ENCODE measurements around the gene IPO4.
A peak's percentile ranks its signal among the peaks of the same experiment; 100 is the strongest.
"Not testable (repeated sequence)": the region's sequence is repeated elsewhere in the genome, so short reads cannot be mapped to it uniquely, and the experiment has no call there.

Gene IPO4

DNA sequence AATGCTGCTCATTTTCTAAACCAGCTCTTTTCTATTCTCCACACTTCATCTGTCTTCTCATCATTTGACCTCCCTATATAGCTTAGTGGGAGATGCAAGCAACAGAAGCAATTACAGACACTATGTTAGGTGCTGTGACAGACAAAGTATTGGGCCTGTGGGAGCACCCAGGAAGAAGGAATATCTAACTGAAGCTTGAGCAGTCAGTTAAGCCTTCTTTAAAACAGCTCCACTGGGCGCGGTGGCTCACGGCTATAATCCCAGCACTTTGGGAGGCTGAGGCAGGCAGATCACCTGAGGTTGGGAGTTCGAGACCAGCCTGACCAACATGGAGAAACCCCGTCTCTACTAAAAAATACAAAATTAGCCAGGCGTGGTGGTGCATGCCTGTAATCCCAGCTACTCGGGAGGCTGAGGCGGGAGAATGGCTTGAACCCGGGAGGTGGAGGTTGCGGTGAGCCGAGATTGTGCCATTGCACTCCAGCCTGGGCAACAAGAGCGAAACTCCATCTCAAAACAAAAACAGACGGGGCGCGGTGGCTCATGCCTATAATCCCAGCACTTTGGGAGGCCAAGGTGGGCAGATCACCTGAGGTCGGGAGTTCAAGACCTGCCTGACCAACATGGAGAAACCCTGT lies 14.8 kb upstream of the IPO4 start:
- not testable (repeated sequence) for H3K4me1 ChIP-seq (ENCODE audit: control insufficient read depth, insufficient read depth, low read length, unreplicated experiment); H3K27ac ChIP-seq (ENCODE audit: low read depth, low read length); H3K79me2 ChIP-seq (ENCODE audit: control insufficient read depth, insufficient read depth, low read length, unreplicated experiment); H3K4me3 ChIP-seq (ENCODE audit: low read depth, low read length); H2AFZ ChIP-seq (ENCODE audit: low read length, unreplicated experiment); H3K27me3 ChIP-seq (ENCODE audit: insufficient read depth, low read length)
- H3K36me3 ChIP-seq (ENCODE audit: insufficient read depth, low read length) = peaks cover 45% of the 10 kb centered on the region

DNA sequence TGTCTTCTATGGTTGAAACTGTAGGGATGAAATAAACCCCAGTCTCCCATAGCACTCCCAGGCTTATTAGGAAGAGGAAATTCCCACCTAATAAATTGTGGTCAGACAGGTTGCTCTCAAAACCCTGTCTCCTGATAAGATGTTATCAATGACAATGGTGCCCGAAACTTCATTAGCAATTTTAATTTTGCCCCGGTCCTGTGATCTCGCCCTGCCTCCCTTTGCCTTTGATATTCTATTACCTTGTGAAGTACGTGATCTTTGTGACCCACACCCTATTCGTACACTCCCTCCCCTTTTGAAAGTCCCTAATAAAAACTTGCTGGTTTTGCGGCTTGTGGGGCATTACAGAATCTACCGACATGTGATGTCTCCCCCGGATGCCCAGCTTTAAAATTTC lies 13.9 kb upstream of the IPO4 start:
- H3K36me3 ChIP-seq (ENCODE audit: insufficient read depth, low read length) = peaks cover 37% of the 10 kb centered on the region
- H2AFZ ChIP-seq (ENCODE audit: low read length, unreplicated experiment); H3K4me3 ChIP-seq (ENCODE audit: low read depth, low read length); H3K27me3 ChIP-seq (ENCODE audit: insufficient read depth, low read length); H3K4me1 ChIP-seq (ENCODE audit: control insufficient read depth, insufficient read depth, low read length, unreplicated experiment); H3K27ac ChIP-seq (ENCODE audit: low read depth, low read length): not testable (repeated sequence)
- H3K79me2 ChIP-seq (ENCODE audit: control insufficient read depth, insufficient read depth, low read length, unreplicated experiment) = peaks cover 10% of the 10 kb centered on the region

DNA sequence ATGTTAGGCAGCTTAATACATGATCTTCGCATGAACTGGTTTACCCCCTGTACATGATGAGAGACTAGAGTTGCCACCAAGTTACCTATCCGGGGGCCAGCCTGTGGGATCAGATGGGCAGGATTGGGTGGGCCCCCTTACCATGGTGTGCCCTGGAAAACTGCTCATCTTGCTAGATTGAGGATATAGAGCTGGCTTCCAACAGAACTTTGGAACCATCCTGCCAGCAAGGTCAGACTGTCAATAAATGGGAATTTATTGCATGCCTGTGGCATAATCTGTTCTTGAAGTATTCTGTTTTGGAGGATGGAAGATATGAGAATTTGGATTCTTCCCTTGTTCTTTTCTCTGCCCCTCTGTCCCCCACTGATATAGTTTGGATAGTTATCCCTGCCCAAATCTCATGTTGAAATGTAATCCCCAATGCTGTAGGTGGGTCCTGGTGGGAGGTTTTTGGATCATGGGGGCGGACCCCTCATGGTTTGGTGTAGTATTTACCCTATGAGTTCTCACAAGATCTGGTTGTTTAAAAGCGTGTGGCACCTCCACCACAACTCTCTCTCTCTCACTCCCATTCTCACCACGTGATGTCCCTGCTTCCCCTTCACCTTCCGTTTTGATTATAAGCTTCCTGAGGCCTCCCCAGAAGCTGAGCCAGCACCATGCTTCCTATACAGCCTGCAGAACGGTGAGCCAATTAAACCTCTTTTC lies 10.4 kb upstream of the IPO4 start:
- Histone ChIP-seq H3K79me2 (ENCODE audit: control insufficient read depth, insufficient read depth, low read length, unreplicated experiment) (peaks cover 39% of the 10 kb centered on the region), H2AFZ (ENCODE audit: low read length, unreplicated experiment) (no peak overlapping the region), H3K4me1 (ENCODE audit: control insufficient read depth, insufficient read depth, low read length, unreplicated experiment) (peaks cover 15% of the 10 kb centered on the region), H3K27ac (ENCODE audit: low read depth, low read length) (no peak overlapping the region), H3K27me3 (ENCODE audit: insufficient read depth, low read length) (no peaks in the 10 kb centered on the region), H3K36me3 (ENCODE audit: insufficient read depth, low read length) (peaks cover 14% of the 10 kb centered on the region), H3K4me3 (ENCODE audit: low read depth, low read length) (no peak overlapping the region)

DNA sequence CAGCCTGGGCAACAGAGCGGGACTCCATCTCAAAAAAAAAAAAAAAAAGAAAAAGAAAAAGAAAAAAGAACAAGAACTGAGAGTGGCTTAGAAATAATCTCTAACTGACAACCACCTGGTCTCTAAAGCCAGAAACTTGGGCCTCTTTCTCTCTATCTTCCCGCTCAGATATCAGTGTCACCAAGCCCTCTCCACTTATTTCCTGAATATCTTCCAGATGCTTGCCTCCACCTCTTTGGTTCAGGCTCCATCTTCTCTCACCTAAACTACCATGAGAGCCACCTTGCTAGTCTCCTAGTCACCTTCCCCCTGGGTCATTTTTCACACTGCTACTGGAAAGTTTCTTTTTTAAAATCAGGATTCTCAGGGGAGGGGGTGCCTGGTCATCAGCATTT lies 8.4 kb upstream of the IPO4 start:
- H3K79me2 ChIP-seq (ENCODE audit: control insufficient read depth, insufficient read depth, low read length, unreplicated experiment) = peaks cover 50% of the 10 kb centered on the region
- no peak overlapping the region for H2AFZ ChIP-seq (ENCODE audit: low read length, unreplicated experiment)
- H3K4me1 ChIP-seq (ENCODE audit: control insufficient read depth, insufficient read depth, low read length, unreplicated experiment) = peaks cover 17% of the 10 kb centered on the region
- H3K36me3 ChIP-seq (ENCODE audit: insufficient read depth, low read length) = peaks cover 17% of the 10 kb centered on the region
- H3K4me3 ChIP-seq (ENCODE audit: low read depth, low read length) = peak overlapping the region; percentile 96; the same call in 1 of the 2 replicates
- H3K27me3 ChIP-seq (ENCODE audit: insufficient read depth, low read length) = no peaks in the 10 kb centered on the region
- H3K27ac ChIP-seq (ENCODE audit: low read depth, low read length) = no peak overlapping the region

DNA sequence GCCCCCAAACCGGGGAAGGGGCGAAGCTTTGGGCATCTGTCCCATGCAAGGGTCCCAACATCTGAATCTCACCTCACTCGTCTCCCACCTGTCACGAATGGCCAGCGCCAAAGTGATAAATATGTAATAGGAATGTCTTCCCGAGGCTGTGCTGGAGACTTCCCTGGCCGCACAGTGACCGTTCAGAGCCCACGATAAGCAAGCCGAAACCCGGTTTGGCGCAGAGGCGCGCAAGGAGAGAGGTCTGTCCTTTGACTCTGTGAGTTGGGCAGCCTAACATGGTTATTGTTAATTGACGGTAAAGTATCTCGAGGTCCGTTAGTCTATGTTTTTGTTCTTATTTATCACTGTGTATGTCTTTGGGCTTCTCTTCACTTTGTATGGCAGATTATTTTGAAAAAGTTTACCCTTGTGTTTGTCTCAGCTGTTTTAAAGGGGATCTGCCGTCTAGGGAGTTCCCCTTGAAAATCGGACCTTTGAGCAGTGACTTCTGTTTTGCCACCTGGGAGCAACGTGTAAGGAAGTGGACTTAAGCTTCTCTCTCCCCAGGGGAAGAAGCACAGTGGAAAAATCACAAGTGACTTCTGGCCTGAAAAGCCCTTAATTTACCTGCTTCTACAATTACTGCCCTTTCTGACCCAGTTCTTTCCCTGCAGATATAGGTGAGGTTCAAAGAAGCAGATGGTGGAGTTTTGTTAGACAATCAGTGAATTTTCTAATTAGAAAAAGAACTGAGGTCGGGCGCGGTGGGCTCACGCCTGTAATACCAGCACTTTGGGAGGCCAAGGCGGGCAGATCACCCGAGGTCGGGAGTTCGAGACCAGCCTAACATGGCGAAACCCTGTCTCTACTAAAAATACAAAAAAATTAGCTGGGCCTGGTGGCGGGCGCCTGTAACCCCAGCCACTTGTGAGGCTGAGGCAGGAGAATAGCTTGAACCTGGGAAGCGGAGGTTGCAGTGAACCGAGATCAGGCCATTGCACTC lies 7.7 kb upstream of the IPO4 start:
- H2AFZ ChIP-seq (ENCODE audit: low read length, unreplicated experiment) = peak overlapping the region; percentile 94
- no peaks in the 10 kb centered on the region for H3K27me3 ChIP-seq (ENCODE audit: insufficient read depth, low read length)
- H3K79me2 ChIP-seq (ENCODE audit: control insufficient read depth, insufficient read depth, low read length, unreplicated experiment) = peaks cover 50% of the 10 kb centered on the region
- H3K4me3 ChIP-seq (ENCODE audit: low read depth, low read length) = peak overlapping the region; percentile 96
- peaks cover 14% of the 10 kb centered on the region for H3K36me3 ChIP-seq (ENCODE audit: insufficient read depth, low read length)
- peak overlapping the region; percentile 94 for H3K27ac ChIP-seq (ENCODE audit: low read depth, low read length)
- peaks cover 17% of the 10 kb centered on the region for H3K4me1 ChIP-seq (ENCODE audit: control insufficient read depth, insufficient read depth, low read length, unreplicated experiment)

DNA sequence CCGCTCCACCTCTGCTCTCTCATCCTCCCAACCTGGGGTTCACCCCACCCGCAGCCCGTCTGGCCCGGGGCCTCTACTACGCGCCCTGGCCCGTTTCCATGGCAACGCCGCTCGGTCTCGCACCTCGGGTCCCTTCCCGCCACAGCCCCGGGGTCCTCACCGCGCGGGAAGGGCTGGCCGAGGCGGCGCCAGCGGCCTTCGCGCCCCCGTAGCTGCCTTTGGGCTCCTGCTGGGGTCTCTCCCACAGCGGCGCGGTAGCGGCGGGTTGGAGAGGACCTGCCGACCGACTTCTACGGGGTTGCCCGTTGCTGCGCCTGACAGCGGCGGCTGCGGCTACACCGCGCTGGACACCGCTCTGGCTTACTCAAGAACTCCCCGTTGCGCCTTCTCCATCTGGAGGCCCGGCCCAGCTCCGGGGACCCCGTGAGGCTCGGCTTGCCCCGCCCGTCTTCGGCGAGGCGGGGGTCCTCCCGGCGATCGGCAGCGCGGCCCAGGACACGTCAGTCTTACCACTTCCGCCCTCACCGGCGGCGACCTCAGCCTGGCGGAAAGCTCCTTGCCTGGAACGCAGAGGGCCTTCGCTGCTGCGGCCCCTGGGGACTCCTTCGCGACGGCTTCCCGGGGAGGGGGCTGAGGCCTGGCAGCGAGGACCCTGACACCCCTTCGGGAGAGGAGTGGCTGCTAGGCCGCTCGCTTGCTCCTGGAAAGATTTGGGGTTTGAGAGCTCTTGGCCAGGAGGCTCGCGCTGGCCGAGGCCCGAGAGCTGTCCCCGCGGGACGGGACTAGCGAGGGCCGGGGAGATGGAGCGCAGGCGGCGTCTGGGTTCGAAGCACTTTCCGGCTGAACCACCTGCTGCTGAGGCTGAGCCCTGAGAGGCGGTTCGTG lies 6.8 kb upstream of the IPO4 start, which contains the start of gene TM9SF1:
Gene TM9SF1, minus strand, starts transcription at position 256 of the 885 bp plus-strand sequence. CDS start 422 bp downstream, outside the sequence.
- peaks cover 13% of the 10 kb centered on the region for H3K36me3 ChIP-seq (ENCODE audit: insufficient read depth, low read length)
- no peaks in the 10 kb centered on the region for H3K27me3 ChIP-seq (ENCODE audit: insufficient read depth, low read length)
- H3K79me2 ChIP-seq (ENCODE audit: control insufficient read depth, insufficient read depth, low read length, unreplicated experiment) = peaks cover 50% of the 10 kb centered on the region
- peak within 1 kb of the TSS; percentile 94 for H3K27ac ChIP-seq (ENCODE audit: low read depth, low read length)
- peak within 1 kb of the TSS; percentile 96 for H3K4me3 ChIP-seq (ENCODE audit: low read depth, low read length)
- peaks cover 17% of the 10 kb centered on the region for H3K4me1 ChIP-seq (ENCODE audit: control insufficient read depth, insufficient read depth, low read length, unreplicated experiment)
- peak within 1 kb of the TSS; percentile 94 for H2AFZ ChIP-seq (ENCODE audit: low read length, unreplicated experiment)

DNA sequence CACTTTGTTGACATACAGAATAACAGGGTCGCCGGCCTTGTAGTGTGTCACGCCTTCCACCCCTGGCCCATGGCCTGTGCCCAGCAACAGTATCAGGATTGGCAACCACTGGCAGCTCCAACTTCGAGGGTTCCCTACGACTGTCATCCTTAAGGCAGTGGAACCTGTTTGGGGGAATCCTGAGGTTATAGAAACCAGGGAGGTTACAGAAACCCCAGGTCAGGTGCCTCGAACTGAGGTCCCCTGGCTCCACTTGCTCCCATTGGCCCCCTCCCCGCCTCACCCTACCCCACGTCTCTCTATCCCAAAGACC lies 6.2 kb upstream of the IPO4 start:
- H3K4me3 ChIP-seq (ENCODE audit: low read depth, low read length) = peak overlapping the region; percentile 96
- peak overlapping the region; percentile 94 for H2AFZ ChIP-seq (ENCODE audit: low read length, unreplicated experiment)
- peaks cover 19% of the 10 kb centered on the region for H3K36me3 ChIP-seq (ENCODE audit: insufficient read depth, low read length)
- no peaks in the 10 kb centered on the region for H3K27me3 ChIP-seq (ENCODE audit: insufficient read depth, low read length)
- peaks cover 50% of the 10 kb centered on the region for H3K79me2 ChIP-seq (ENCODE audit: control insufficient read depth, insufficient read depth, low read length, unreplicated experiment)
- peaks cover 17% of the 10 kb centered on the region for H3K4me1 ChIP-seq (ENCODE audit: control insufficient read depth, insufficient read depth, low read length, unreplicated experiment)
- H3K27ac ChIP-seq (ENCODE audit: low read depth, low read length) = peak overlapping the region; percentile 94

DNA sequence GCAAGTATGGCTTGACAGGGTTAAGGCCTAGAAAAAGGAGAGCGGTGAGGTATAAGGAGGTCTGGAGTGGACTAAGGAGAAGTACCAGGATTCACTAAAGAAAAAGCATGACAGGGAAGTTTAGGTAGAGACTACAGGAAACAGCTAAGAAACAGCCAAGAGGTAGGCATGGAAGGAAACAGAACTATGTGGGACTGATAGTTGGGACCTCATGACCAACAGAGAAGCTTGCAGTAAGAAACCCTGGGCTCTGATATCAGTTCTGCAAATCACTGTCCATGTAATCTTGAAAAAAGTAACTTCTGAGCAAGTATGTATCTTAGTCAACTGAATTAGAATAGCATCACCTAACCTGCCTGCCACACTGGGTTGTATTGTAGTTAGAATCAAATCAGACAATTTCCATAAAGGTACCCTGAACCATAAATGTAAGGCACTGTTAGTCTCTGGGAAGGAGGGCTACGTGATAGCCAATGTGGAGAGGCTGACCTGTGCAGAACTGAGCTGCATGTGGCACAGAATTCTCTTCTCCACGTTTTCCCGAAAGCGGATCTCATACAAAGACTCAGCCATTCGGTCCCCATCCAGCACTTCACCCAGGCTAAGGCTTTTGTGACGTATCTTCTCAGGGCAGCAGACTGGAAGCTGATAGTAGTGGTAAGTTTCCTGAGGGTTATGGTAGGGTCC lies 5.7 kb upstream of the IPO4 start:
- peak overlapping the region; percentile 94 for H2AFZ ChIP-seq (ENCODE audit: low read length, unreplicated experiment)
- peaks cover 50% of the 10 kb centered on the region for H3K79me2 ChIP-seq (ENCODE audit: control insufficient read depth, insufficient read depth, low read length, unreplicated experiment)
- H3K27ac ChIP-seq (ENCODE audit: low read depth, low read length) = peak overlapping the region; percentile 94
- peaks cover 19% of the 10 kb centered on the region for H3K36me3 ChIP-seq (ENCODE audit: insufficient read depth, low read length)
- H3K4me1 ChIP-seq (ENCODE audit: control insufficient read depth, insufficient read depth, low read length, unreplicated experiment) = peaks cover 17% of the 10 kb centered on the region
- H3K4me3 ChIP-seq (ENCODE audit: low read depth, low read length) = peak overlapping the region; percentile 96
- no peaks in the 10 kb centered on the region for H3K27me3 ChIP-seq (ENCODE audit: insufficient read depth, low read length)

DNA sequence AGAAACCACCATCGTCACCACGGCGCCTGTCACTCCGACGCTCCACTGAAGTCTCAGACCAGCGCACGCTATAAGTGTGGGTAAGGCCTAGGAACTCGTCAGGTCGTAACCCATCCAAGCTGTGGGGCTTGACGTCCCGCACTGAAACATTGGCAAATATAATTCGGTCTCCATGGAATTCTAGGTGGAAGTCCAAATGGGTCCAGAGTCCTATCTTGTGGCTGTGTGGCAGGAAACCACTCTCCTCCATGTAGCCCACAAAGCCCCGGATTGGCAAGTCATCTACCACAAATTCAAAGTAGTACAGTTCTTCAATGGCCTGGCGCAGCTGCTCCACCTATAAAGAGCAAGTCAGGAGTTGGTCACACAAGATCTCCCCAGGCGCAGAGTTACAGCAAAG lies 4.3 kb upstream of the IPO4 start:
- Histone ChIP-seq H3K27me3 (ENCODE audit: insufficient read depth, low read length) (no peaks in the 10 kb centered on the region), H3K4me1 (ENCODE audit: control insufficient read depth, insufficient read depth, low read length, unreplicated experiment) (peaks cover 18% of the 10 kb centered on the region), H3K27ac (ENCODE audit: low read depth, low read length) (no peak overlapping the region), H3K36me3 (ENCODE audit: insufficient read depth, low read length) (peaks cover 19% of the 10 kb centered on the region), H3K4me3 (ENCODE audit: low read depth, low read length) (no peak overlapping the region), H2AFZ (ENCODE audit: low read length, unreplicated experiment) (no peak overlapping the region), H3K79me2 (ENCODE audit: control insufficient read depth, insufficient read depth, low read length, unreplicated experiment) (peaks cover 43% of the 10 kb centered on the region)

Data from ACC112 (cell line).